ENCODE results near the gene DDX6. TPM values are rescaled to one million over a fixed set of nuclear protein-coding genes. Genes with fewer than 3 reads are reported as not detected.

Gene DDX6
- total and polyA plus RNA-seq, 9 of the 15 experiments (the other 6 are each of a cell fraction or from before 2014, with no cell fraction given): 10.0 to 102 (median 58.2) TPM

- Histone ChIP-seq H3K27ac (ENCODE audit: extremely low read depth, low read depth, low read length) (no peak overlapping the region), H3K9me3 (replicated peaks; ENCODE audit: control insufficient read depth, insufficient read depth, low read depth, low read length) (no peaks in the 10 kb centered on the region), H4K20me1 (replicated peaks; ENCODE audit: control insufficient read depth, insufficient read depth, low read length) (no peaks in the 10 kb centered on the region), H3K4me2 (ENCODE audit: insufficient read depth, low read length) (no peak overlapping the region), H3K79me2 (ENCODE audit: control insufficient read depth, insufficient read depth, low read length) (no peaks in the 10 kb centered on the region), H3K9me1 (ENCODE audit: control insufficient read depth, insufficient read depth, low read length) (no peaks in the 10 kb centered on the region), H3K9ac (ENCODE audit: insufficient read depth in 1 of 2, low read depth in 2 of 2, low read length in 2 of 2) (0 out of 4 replicates have a peak overlapping the region, but pooled peaks of 1 of the 2 experiments have one; percentile 64), H3K27me3 (ENCODE audit: control insufficient read depth in 2 of 2, insufficient read depth in 2 of 2, low read length in 2 of 2) (no peaks in the 10 kb centered on the region), H2AFZ (ENCODE audit: low read depth, low read length) (peak overlapping the region; percentile 64), H3K4me1 (replicated peaks in 1 of 2; ENCODE audit: control insufficient read depth in 2 of 2, insufficient read depth in 2 of 2, low read length in 2 of 2) (peaks cover 5 to 8% of the 10 kb centered on the region in 2 experiments; a peak in 3 of 5 replicates), H3K4me3 (no peak overlapping the region), H3K36me3 (ENCODE audit: control insufficient read depth, insufficient read depth, low read length) (no peaks in the 10 kb centered on the region)
- no peak for FAIRE-seq
- ChIA-PET CTCF (ENCODE audit: low intra/inter-chr PET ratio) (no interaction called here), POLR2A (interaction anchor here (0.6 to 0.9 kb wide), 2 partner anchors 13 to 440 kb away, joined by 3 read pairs; no protein-coding TSS in a partner anchor)
- intact Hi-C loops (cut with micrococcal nuclease) (no loop called here), in situ Hi-C loops (cut with MboI) (no loop called here)
- no peak for DNase-seq (ENCODE audit: extremely low read depth in 1 of 4, low spot score in 3 of 4)
- no TSS peak for BruUV-seq (replicated peaks)
- ATAC-seq: no peak
- TF ChIP-seq HMGXB4 (CRISPR knock-in tag; IDR thresholded peaks at IDR 0.05) (no peak), MAFK (IDR thresholded peaks at IDR 0.05; ENCODE audit: low read length) (no peak), GABPB1 (CRISPR knock-in tag; IDR thresholded peaks at IDR 0.05) (no peak)
- WGBS (ENCODE audit: insufficient coverage, low coverage, missing lambda C conversion rate): 54% methylated on average over 15 of the region's 15 CpGs
Observed at GRCh38 chr11:118705111-118705741, 85.7 kb downstream of the DDX6 start.

Measured in K562 (cell line).